Adrenal gland (tissue), 5 donors: Measurements from ENCODE around the gene RHOT1.

Experiments used
- POLR2A ChIP-seq, 2 donors: fragments of 450-650 bp; IDR thresholded peaks; one replicate each; pipeline ENCODE4 v1.6.1; 2017; ENCODE audit warnings: antibody characterized with exemption in 2 of 2, mild to moderate bottlenecking in 2 of 2, moderate library complexity in 1 of 2
- TF ChIP-seq, protein P1 (sequence below), 6 experiments: fragments of 450-650 bp in 4 of 6; fragments of 200-600 bp in 2 of 6; sonication (generic) in 1 of 6; IDR thresholded peaks; 1 replicate in 5 of 6; 2 replicates in 1 of 6; pipeline versions ENCODE4 v1.5.1 to v1.8.0; 2016 to 2021; ENCODE audit warnings: antibody characterized with exemption in 6 of 6, mild to moderate bottlenecking in 2 of 6, moderate library complexity in 1 of 6
- donor health status: DM: no; HTN: no; CAD: no.

DNA sequence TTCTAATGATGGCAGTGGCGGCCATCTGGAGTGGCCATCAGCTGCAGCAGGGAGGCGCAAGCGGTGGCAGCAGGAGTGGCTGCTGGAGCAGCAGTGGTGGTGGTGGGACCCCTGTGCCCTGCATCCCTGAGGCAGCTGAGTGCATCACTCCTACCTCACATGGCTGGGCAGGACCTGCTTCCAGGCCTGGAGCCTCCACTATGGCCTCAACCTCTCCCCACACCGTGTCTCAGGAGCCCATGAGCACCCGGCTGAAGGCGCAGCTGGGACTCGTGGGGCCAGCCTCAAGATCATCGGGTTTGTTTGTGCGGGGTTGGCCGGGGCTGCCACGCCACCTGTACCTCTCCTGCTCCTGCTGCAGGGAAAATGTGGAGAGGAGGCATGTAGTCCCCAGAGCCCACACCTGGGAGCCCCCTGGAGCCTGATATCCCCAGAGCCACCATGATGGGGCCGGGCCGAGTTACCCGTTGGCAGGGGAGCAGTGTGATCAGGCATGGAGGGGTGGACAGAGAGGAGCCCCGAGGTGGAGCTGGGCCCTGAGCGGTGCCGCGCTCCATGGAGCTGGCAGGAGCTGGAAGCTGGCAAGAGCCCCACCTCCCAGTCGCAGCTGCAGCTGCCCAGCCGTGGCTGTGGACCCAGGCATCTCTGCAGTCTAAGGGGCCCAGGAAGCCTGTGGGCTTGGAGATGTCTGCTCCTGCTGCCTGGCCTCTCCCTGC lies 16.7 kb downstream of the RHOT1 start:
- TF ChIP-seq, protein P1, sequence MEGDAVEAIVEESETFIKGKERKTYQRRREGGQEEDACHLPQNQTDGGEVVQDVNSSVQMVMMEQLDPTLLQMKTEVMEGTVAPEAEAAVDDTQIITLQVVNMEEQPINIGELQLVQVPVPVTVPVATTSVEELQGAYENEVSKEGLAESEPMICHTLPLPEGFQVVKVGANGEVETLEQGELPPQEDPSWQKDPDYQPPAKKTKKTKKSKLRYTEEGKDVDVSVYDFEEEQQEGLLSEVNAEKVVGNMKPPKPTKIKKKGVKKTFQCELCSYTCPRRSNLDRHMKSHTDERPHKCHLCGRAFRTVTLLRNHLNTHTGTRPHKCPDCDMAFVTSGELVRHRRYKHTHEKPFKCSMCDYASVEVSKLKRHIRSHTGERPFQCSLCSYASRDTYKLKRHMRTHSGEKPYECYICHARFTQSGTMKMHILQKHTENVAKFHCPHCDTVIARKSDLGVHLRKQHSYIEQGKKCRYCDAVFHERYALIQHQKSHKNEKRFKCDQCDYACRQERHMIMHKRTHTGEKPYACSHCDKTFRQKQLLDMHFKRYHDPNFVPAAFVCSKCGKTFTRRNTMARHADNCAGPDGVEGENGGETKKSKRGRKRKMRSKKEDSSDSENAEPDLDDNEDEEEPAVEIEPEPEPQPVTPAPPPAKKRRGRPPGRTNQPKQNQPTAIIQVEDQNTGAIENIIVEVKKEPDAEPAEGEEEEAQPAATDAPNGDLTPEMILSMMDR (IDR thresholded peaks at IDR 0.05): no peak
- TF ChIP-seq POLR2A (IDR thresholded peaks at IDR 0.05): no peak
